SH-SY5Y (cell line): ENCODE measurements around the gene JADE3.

Source experiments
- GATA2 ChIP-seq: IDR thresholded peaks from 2 replicates; pipeline ENCODE4 v1.6.1; 2011; ENCODE audit warnings: mild to moderate bottlenecking, low read depth, low read length
- GATA3 ChIP-seq: IDR thresholded peaks from 2 replicates; pipeline ENCODE4 v1.6.1; 2011; ENCODE audit warnings: low read depth, mild to moderate bottlenecking, low read length, moderate library complexity

DNA sequence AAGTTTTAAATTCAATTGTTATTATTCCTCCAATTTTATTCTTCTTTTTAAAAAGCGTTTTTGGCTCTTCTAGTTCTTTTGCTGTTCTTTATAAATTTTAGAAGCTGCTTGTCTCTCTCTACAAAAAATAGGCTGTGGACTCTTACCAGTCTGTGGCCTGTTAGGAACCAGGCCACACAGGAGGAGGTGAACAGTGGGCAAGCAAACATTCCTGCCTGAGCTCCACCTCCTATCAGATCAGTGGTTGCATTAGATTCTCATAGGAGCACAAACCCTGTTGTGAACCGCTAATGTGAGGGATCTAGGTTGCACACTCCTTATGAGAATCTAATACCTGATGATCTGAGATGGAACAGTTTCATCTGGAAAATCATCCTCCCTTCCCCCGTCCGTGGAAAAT is 23.1 kb downstream of the JADE3 start:
- TF ChIP-seq GATA2 (no peak), GATA3 (no peak)
